ENCODE measurements around the gene TJP1.

The TJP1 gene

GRCh38 chr15:29822100-29822683 is at the start of gene TJP1:
Gene TJP1 (minus strand): TSS chr15:29822468. CDS start chr15:29822028, 440 bp downstream.
- no peak for DNase-seq

GRCh38 chr15:29871401-29871800 is 49.1 kb upstream of the TJP1 start:
- DNase-seq, result no peak

- DNase-seq, result no peak
Observed at GRCh38 chr15:29870495-29871151, 48.4 kb upstream of the TJP1 start.

GRCh38 chr15:29867241-29868000 is 45.2 kb upstream of the TJP1 start:
- DNase-seq, result no peak

- no peak for DNase-seq
Observed at GRCh38 chr15:29866337-29866736, 44.1 kb upstream of the TJP1 start.

- no peak for DNase-seq
Observed at GRCh38 chr15:29864501-29864900, 42.2 kb upstream of the TJP1 start.

- DNase-seq, result no peak
Observed at GRCh38 chr15:29863438-29863837, 41.2 kb upstream of the TJP1 start.

- DNase-seq, result no peak
Observed at GRCh38 chr15:29862271-29862670, 40.0 kb upstream of the TJP1 start.

GRCh38 chr15:29860872-29861271 is 38.6 kb upstream of the TJP1 start:
- DNase-seq, result no peak

GRCh38 chr15:29859973-29860715 is 37.9 kb upstream of the TJP1 start:
- DNase-seq, result no peak

GRCh38 chr15:29859293-29859692 is 37.0 kb upstream of the TJP1 start:
- no peak for DNase-seq

GRCh38 chr15:29857221-29857789 is 35.0 kb upstream of the TJP1 start:
- no peak for DNase-seq

GRCh38 chr15:29854413-29854812 is 32.1 kb upstream of the TJP1 start:
- DNase-seq, result no peak

- no peak for DNase-seq
Observed at GRCh38 chr15:29853211-29853987, 31.1 kb upstream of the TJP1 start.

GRCh38 chr15:29852201-29852600 is 29.9 kb upstream of the TJP1 start:
- no peak for DNase-seq

GRCh38 chr15:29849716-29850115 is 27.4 kb upstream of the TJP1 start:
- DNase-seq, result no peak

- DNase-seq, result no peak
Observed at GRCh38 chr15:29849218-29849617, 26.9 kb upstream of the TJP1 start.

- DNase-seq, result no peak
Observed at GRCh38 chr15:29844290-29844903, 22.1 kb upstream of the TJP1 start.

- DNase-seq, result no peak
Observed at GRCh38 chr15:29842290-29842689, 20.0 kb upstream of the TJP1 start.

GRCh38 chr15:29840926-29841325 is 18.7 kb upstream of the TJP1 start:
- no peak for DNase-seq

GRCh38 chr15:29840054-29840453 is 17.8 kb upstream of the TJP1 start:
- DNase-seq, result no peak

Measured in SIG-M5 (cell line).